RWPE1 (cell line): ENCODE results near the gene INTS11.

ENCODE experiments used
- CTCF ChIA-PET: fragments of 350-600 bp; sonication (Branson Sonifier 250); formaldehyde crosslinking; extraction: SDS; loops from one replicate; lab custom pipeline; 2021; lab: Yijun Ruan, JAX
- POLR2A ChIA-PET: fragments of 400-600 bp; formaldehyde crosslinking; extraction: SDS; loops from one replicate; lab custom pipeline; 2020; ENCODE audit warnings: antibody characterized with exemption; ENCODE audit not compliant: low non-redundant PET; lab: Yijun Ruan, JAX
- DNase-seq: peaks from one replicate; pipeline ENCODE4 v3.0.0; 2012; ENCODE audit warnings: low spot score
- H3K27ac ChIP-seq: fragments of 450-650 bp; 2 replicates; pipeline ENCODE4 v1.5.1; 2017
- TF ChIP-seq, protein P1 (sequence below): fragments of 450-650 bp; conservative IDR thresholded peaks from 2 replicates; pipeline ENCODE4 v1.5.1; 2017; ENCODE audit warnings: low read depth, mild to moderate bottlenecking

Gene INTS11

DNA sequence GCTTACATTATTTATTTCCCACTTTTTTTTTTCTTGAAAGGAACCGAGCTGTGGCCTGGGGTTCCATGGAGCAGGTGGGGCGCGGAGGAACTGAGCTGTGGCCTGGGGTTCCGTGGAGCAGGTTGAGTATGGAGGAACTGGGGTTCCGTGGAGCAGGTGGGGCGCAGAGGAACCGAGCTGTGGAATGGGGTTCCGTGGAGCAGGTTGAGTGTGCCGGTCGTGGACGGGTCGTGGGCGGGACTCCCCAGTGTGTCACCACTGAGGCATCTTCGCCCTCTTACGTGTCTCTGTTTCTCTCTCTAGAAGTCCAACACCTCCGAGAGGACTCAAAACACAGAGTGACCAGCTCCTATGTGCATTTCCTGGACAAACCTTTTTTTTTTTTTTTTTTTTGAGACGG, 45.4 kb downstream of the INTS11 start:
- DNase-seq = no peak
- TF ChIP-seq, protein P1, sequence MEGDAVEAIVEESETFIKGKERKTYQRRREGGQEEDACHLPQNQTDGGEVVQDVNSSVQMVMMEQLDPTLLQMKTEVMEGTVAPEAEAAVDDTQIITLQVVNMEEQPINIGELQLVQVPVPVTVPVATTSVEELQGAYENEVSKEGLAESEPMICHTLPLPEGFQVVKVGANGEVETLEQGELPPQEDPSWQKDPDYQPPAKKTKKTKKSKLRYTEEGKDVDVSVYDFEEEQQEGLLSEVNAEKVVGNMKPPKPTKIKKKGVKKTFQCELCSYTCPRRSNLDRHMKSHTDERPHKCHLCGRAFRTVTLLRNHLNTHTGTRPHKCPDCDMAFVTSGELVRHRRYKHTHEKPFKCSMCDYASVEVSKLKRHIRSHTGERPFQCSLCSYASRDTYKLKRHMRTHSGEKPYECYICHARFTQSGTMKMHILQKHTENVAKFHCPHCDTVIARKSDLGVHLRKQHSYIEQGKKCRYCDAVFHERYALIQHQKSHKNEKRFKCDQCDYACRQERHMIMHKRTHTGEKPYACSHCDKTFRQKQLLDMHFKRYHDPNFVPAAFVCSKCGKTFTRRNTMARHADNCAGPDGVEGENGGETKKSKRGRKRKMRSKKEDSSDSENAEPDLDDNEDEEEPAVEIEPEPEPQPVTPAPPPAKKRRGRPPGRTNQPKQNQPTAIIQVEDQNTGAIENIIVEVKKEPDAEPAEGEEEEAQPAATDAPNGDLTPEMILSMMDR = no peak
- POLR2A ChIA-PET = no interaction called here
- H3K27ac ChIP-seq = no peak overlapping the region
- CTCF ChIA-PET = interaction anchor here (0.6 to 0.7 kb wide), 2 partner anchors 39 to 142 kb away, joined by 3 read pairs; no protein-coding TSS in a partner anchor

DNA sequence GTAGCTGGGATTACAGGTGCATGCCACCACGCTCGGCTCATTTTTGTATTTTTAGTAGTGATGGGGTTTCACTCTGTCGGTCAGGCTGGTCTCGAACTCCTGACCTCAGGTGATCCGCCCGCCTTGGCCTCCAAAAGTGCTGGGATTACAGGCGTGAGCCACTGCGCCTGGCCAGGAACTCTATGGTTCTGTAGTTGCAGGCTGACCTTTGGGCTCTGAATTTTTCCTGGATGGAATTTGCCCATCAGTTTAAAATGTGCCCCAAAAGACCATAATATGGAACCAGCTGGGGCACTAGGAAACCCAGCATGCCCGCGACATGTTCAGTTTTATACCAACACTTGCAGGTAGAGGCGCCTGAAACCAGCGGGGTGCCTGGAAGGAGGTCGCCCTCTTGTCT, 45.8 kb downstream of the INTS11 start:
- DNase-seq = no peak
- H3K27ac ChIP-seq = no peak overlapping the region
- TF ChIP-seq, protein P1 = no peak
- CTCF ChIA-PET = interaction anchor here (0.6 kb wide), 1 partner anchor 39 kb away, joined by 3 read pairs; no protein-coding TSS in a partner anchor
- POLR2A ChIA-PET = no interaction called here

DNA sequence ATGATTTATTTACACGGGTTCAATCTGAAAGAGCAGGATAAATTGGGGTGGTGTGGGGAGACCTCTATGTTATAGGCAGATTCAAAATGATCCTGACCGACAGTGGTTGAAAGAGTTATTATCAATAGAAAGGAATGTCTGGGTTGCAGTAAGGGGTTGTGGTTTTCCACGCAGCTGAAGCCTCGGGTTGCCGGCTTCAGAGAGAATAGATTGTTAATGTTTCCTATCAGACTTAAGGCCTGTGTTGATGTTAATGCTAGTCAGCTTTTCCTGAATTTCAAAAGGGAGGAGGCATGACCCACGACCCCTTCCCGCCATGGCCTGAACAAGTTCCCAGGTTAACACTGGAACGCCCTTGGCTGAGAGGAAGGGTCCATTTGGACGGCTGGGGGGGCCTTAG, 48.6 kb downstream of the INTS11 start:
- POLR2A ChIA-PET = no interaction called here
- TF ChIP-seq, protein P1 = no peak
- CTCF ChIA-PET = interaction anchor here (0.8 kb wide), 1 partner anchor 39 kb away, joined by 3 read pairs; no protein-coding TSS in a partner anchor
- DNase-seq = no peak
- peak overlapping the region; percentile 25; the same call in 1 of the 2 replicates for H3K27ac ChIP-seq

DNA sequence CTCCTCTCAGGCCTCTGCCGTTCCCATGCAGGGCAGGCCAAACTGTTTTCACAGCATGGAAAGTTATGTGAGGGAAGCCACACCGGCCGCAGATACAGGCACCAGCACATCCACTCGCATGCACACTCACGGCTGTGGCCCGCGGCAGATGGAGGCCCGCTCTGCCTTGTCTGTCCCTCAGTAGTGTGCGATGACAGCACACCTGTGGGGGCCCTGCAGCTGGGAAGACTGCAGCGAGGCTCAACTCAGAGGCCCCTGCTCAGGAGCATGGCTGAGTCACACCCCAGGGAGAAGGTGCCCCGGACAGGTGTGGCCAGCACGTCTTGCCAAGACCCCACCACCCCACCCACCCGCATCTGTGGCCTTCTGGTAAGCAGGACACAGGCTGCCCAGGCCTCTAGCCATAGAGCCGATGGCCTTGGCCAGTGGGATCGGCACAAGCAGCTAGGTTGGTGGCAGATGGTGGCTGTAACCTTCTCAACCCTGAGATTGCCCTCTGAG, 49.5 kb downstream of the INTS11 start:
- ChIA-PET POLR2A (no interaction called here), CTCF (interaction anchor here (0.8 kb wide), 1 partner anchor 40 kb away, joined by 3 read pairs; no protein-coding TSS in a partner anchor)
- TF ChIP-seq, protein P1 = no peak
- H3K27ac ChIP-seq = peak overlapping the region; percentile 81
- DNase-seq = no peak

DNA sequence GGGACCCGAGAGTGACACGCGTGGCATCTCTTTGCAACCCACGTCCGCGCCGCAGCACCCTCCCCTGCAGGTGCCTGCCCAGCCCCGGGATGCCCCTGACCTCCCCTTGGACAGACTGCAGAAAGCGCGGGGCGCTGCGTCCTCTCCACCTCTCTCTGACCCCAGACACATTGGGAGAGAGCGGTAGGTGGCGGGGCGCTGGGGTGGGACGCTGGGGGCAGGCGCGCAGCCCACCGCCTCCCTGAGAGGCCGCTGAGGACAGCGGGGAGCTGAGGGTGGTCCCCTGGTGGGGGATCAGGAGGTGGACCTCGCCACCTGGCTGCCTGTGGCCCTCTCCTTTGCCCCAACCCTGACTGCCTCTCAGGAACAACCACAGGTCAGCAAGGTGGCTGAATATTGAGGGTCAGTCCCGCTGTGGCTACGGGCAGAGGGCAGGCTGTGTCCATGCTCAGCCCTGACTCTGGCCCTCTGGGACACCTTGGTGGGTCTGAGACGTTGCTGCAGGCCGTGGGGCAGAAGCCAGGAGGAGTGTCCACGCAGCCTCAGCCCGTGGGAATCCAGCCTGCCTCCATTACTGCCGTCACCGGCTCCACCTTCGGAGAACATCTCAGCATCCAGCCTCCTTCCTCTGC, 50.0 kb downstream of the INTS11 start:
- TF ChIP-seq, protein P1 = no peak
- peak overlapping the region; percentile 81 for H3K27ac ChIP-seq
- no peak for DNase-seq
- POLR2A ChIA-PET = interaction anchor here (0.5 kb wide), 1 partner anchor 77 kb away, joined by 10 read pairs; no protein-coding TSS in a partner anchor
- CTCF ChIA-PET = interaction anchor here (0.8 kb wide), 1 partner anchor 24 kb away, joined by 5 read pairs; no protein-coding TSS in a partner anchor

DNA sequence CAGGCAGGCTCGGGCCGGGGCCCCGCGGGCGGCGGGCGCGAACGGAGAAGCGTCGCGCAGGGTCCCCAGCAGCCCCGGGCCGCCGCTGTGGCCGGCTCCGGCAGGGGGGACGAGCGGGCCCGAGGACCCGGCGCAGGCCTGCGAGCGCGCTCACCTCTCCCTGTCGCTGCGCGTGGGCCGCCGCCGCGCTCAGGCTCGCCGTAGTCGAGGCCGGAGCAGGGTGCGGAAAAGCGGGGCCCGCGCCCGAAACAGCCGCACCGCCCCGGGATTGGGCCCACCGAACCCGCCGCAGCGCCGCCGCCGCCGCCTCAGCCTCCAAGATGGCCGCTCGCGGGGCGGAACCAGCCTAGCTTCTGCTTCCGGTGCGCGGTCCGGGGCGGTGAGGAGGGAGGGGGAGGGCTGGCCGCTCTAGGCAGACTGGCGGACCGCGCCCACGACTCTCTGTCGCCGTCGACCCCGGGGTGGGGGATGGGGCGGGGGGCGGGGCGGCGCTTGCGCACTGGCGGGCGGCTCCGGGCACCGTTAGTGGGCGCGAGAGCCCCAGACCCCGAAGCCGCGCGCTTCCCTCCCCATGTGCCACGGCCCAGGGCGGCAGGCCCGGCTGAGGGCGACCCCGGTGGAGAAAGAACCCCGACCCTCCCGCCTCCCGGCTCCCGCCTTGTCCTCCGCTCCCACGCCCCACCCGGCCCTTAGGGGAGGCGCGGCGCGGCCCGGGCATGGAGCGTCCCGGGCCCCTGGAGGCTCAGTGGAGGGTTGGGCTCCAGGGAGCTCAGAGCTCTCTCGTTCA, 50.8 kb downstream of the INTS11 start, which contains the start of gene UBE2J2:
UBE2J2 (minus strand) TSS at position 343 of the 787 bp plus-strand sequence. CDS start 5,862 bp downstream, outside the sequence.
- peak; percentile 95 for DNase-seq
- ChIA-PET POLR2A (interaction anchor here (0.5 to 0.6 kb wide), 3 partner anchors 12 to 102 kb away, joined by 4 to 10 read pairs (median 6); no protein-coding TSS in a partner anchor), CTCF (interaction anchor here (0.8 kb wide), 1 partner anchor 23 kb away, joined by 5 read pairs; no protein-coding TSS in a partner anchor)
- H3K27ac ChIP-seq = peak within 1 kb of the TSS; percentile 81
- TF ChIP-seq, protein P1 = no peak
